Bronchial epithelial cell (primary cell): Measurements from ENCODE around the gene NUP210L. TPM values are rescaled to one million over a fixed set of nuclear protein-coding genes. Genes with fewer than 3 reads are reported as not detected.

ENCODE experiments used
- DNase-seq: peaks from one replicate; pipeline ENCODE4 v3.0.0-alpha.2; 2010; ENCODE audit warnings: low read depth
- FAIRE-seq: peaks from 2 replicates; lab custom pipeline; 2011; peaks lifted over from hg19 to GRCh38; lab: Jason Lieb, UNC
- H3K27me3 ChIP-seq: 2 replicates; pipeline ENCODE4 v1.5.1; 2011; ENCODE audit warnings: low read length; ENCODE audit not compliant: control insufficient read depth, insufficient read depth
- H3K36me3 ChIP-seq: 2 replicates; pipeline ENCODE4 v1.5.1; 2011; ENCODE audit warnings: low read length; ENCODE audit not compliant: control insufficient read depth, insufficient read depth
- H3K4me3 ChIP-seq: 2 replicates; pipeline ENCODE4 v1.5.1; 2011; ENCODE audit warnings: mild to moderate bottlenecking, low read depth, low read length, control low read depth
- total RNA-seq: library from RNA; depleted of rRNA; stranded (reverse); fragments of >200 nt; gene quantifications from 2 replicates; pipeline ENCODE4 v1.2.1, GENCODE V29; 2014
- TF ChIP-seq, protein P1 (sequence below): IDR thresholded peaks from 2 replicates; pipeline ENCODE4 v1.5.1; 2011; ENCODE audit warnings: mild to moderate bottlenecking, moderate library complexity, low read length, control low read depth, inconsistent platforms; ENCODE audit not compliant: insufficient read depth, severe bottlenecking

The NUP210L gene
- total RNA-seq, 1 donor from 2014 or later: under 0.01 TPM

DNA sequence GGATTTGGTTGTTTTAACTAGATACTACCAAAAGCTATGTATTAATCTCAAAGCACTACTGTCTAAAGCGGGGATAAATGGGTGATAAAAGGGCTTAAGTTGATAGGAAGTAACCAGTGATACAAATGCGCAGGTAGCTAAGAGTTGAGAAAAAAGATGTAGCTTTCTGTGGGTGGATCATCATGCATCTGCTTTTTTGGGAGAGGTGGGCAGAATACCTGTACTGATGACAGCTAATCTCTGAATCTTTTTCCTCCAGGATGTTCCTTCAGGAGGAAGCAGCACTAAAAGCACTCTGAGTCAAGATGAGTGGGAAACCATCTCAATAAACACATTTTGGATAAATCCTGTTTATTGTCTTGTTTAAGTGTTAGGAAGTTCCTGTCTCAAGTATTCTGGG, 163.1 kb downstream of the NUP210L start:
- FAIRE-seq: no peak

GRCh38 chr1:153991151-153991630, 163.7 kb downstream of the NUP210L start:
- FAIRE-seq: no peak
- TF ChIP-seq, protein P1, sequence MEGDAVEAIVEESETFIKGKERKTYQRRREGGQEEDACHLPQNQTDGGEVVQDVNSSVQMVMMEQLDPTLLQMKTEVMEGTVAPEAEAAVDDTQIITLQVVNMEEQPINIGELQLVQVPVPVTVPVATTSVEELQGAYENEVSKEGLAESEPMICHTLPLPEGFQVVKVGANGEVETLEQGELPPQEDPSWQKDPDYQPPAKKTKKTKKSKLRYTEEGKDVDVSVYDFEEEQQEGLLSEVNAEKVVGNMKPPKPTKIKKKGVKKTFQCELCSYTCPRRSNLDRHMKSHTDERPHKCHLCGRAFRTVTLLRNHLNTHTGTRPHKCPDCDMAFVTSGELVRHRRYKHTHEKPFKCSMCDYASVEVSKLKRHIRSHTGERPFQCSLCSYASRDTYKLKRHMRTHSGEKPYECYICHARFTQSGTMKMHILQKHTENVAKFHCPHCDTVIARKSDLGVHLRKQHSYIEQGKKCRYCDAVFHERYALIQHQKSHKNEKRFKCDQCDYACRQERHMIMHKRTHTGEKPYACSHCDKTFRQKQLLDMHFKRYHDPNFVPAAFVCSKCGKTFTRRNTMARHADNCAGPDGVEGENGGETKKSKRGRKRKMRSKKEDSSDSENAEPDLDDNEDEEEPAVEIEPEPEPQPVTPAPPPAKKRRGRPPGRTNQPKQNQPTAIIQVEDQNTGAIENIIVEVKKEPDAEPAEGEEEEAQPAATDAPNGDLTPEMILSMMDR: no peak

More for the DNA sequence above, 163.1 kb downstream of the NUP210L start:
- Histone ChIP-seq H3K4me3 (peak overlapping the region; percentile 69), H3K27me3 (no peaks in the 10 kb centered on the region), H3K36me3 (peaks cover 7% of the 10 kb centered on the region)
- TF ChIP-seq, protein P1: no peak
- no peak for DNase-seq

DNA sequence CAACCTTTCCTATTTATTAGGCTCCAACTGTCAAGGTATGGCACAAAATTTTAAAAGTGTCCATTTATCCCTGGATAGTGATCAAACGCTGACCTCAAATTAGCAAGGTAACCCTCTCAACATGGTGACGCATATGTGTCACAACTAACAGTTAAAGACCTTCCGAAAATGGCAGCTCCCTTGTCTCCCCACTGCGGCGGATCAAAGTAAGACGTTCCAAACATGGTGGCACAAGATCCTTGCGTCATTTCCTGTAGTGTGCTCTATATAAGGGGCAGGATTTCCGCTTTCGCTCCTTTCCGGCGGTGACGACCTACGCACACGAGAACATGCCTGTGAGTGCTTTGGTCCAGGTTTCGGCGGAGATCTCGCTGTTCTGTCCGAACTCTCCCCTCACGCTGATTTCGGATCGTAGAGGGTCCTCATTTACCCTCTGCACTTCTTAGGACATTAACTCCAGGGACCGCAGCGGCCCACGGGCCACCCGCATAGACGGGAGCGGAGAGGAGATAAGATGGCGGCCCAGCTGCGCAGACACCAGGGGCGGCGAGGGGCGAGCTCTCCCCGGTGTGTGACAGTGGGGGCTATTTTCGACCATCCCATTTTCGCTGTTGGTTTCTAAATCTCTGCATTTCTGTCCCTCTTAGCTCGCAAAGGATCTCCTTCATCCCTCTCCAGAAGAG, 164.3 kb downstream of the NUP210L start, which contains the start of gene RPS27:
Gene RPS27, plus strand, starts transcription at position 295 of the 683 bp plus-strand sequence. Its CDS starts 35 bp downstream, at position 330.
- H3K27me3 ChIP-seq: no peaks in the 10 kb centered on the region
- peak within 1 kb of the TSS; percentile 69 for H3K4me3 ChIP-seq
- FAIRE-seq (peak; percentile 79), DNase-seq (peak; percentile 95)
- TF ChIP-seq, protein P1: no peak
- H3K36me3 ChIP-seq: peaks cover 7% of the 10 kb centered on the region

More at GRCh38 chr1:153991151-153991630, 163.7 kb downstream of the NUP210L start:
- no peak for DNase-seq
- Histone ChIP-seq H3K27me3 (no peaks in the 10 kb centered on the region), H3K4me3 (peak overlapping the region; percentile 69), H3K36me3 (peaks cover 7% of the 10 kb centered on the region)

- DNase-seq (no peak), FAIRE-seq (no peak)
- TF ChIP-seq, protein P1: no peak
- Histone ChIP-seq H3K27me3 (no peaks in the 10 kb centered on the region), H3K36me3 (peaks cover 8% of the 10 kb centered on the region), H3K4me3 (no peak overlapping the region)
Measured at GRCh38 chr1:153987621-153988020, 167.3 kb downstream of the NUP210L start.

GRCh38 chr1:153985941-153986761, 168.7 kb downstream of the NUP210L start, which contains the start of gene RAB13:
Gene RAB13 (minus strand): TSS chr1:153986339. CDS start chr1:153986236, 103 bp downstream.
- TF ChIP-seq, protein P1: no peak
- H3K27me3 ChIP-seq: no peaks in the 10 kb centered on the region
- H3K36me3 ChIP-seq: peaks cover 4% of the 10 kb centered on the region
- FAIRE-seq (no peak), DNase-seq (peak; percentile 71)
- H3K4me3 ChIP-seq: peak within 1 kb of the TSS; percentile 37
